ENCODE results near the gene SHANK2. TPM values are rescaled to one million over a fixed set of nuclear protein-coding genes. Genes with fewer than 3 reads are reported as not detected.

Gene SHANK2
- total and polyA plus RNA-seq, 10 of the 15 experiments (the other 5 are each of a cell fraction or from before 2014, with no cell fraction given), result 0.01 to 0.31 (median 0.10) TPM; not detected in 5

DNA sequence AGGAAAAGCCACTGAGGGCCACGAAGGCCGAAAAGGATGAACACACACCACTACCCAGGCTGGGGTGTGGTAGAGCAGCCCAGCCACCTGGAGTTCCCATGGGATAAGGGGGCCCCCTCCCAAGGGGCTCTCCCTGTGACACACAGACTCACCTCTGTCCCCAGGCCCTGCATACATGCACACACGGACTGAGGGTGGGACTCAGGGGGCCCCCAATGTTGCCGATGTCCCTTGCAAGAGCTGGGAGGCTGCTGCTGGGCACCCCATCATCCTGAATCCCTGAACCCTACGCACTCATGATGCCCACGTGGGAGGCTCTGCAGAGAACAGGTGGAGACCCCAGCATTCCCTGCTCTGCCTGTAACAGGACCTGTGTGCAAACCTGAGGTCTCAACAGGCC lies 14.5 kb downstream of the SHANK2 start:
- H3K9ac ChIP-seq (ENCODE audit: control insufficient read depth, insufficient read depth, low read length), result no peak overlapping the region
- DNase-seq (ENCODE audit: low read depth, low spot score) (no peak), FAIRE-seq (no peak), ATAC-seq (no peak)
- H3K4me2 ChIP-seq (ENCODE audit: control insufficient read depth, insufficient read depth), result no peak overlapping the region
- no peaks in the 10 kb centered on the region; the same call in 2 of the 3 replicates for H3K9me3 ChIP-seq (replicated peaks; ENCODE audit: control insufficient read depth, insufficient read depth, low read length)
- H3K36me3 ChIP-seq (ENCODE audit: control insufficient read depth in 2 of 2, insufficient read depth in 2 of 2, low read length in 1 of 2), result no peaks in the 10 kb centered on the region; a peak in 1 of 4 replicates
- ChIA-PET SMC1A (ENCODE audit: uncharacterized antibody, unreplicated experiment) (no interaction called here), POLR2A (no interaction called here), CTCF (no interaction called here), RAD21 (ENCODE audit: unreplicated experiment) (no interaction called here)
- 11% methylated on average over 6 of the region's 6 CpGs for WGBS (ENCODE audit: insufficient coverage, insufficient replicate concordance, low lambda C conversion rate, missing lambda C conversion rate)
- no peaks in the 10 kb centered on the region for H4K20me1 ChIP-seq (ENCODE audit: control insufficient read depth, insufficient read depth)
- no peaks in the 10 kb centered on the region for H3K79me2 ChIP-seq (ENCODE audit: control insufficient read depth, insufficient read depth, low read length)
- H3K27ac ChIP-seq (ENCODE audit: control insufficient read depth, insufficient read depth), result no peak overlapping the region
- H3K4me3 ChIP-seq, result no peak overlapping the region
- TF ChIP-seq MTA3 (IDR thresholded peaks at IDR 0.05; ENCODE audit: borderline replicate concordance, low read length), result no peak
- TF ChIP-seq SUZ12 (IDR thresholded peaks at IDR 0.05; ENCODE audit: unreplicated experiment), result no peak
- TF ChIP-seq NBN (IDR thresholded peaks at IDR 0.05), result no peak
- TF ChIP-seq, protein P1, sequence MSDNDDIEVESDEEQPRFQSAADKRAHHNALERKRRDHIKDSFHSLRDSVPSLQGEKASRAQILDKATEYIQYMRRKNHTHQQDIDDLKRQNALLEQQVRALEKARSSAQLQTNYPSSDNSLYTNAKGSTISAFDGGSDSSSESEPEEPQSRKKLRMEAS (IDR thresholded peaks at IDR 0.05; ENCODE audit: low read depth, low read length), result no peak
- TF ChIP-seq SMAD1 (IDR thresholded peaks at IDR 0.05; ENCODE audit: low read depth, partially characterized antibody), result no peak
- TF ChIP-seq ZNF217 (IDR thresholded peaks at IDR 0.05), result no peak
- no peak for TF ChIP-seq CBX3 (IDR thresholded peaks at IDR 0.05; ENCODE audit: borderline replicate concordance, low read depth)
- TF ChIP-seq, protein P2, sequence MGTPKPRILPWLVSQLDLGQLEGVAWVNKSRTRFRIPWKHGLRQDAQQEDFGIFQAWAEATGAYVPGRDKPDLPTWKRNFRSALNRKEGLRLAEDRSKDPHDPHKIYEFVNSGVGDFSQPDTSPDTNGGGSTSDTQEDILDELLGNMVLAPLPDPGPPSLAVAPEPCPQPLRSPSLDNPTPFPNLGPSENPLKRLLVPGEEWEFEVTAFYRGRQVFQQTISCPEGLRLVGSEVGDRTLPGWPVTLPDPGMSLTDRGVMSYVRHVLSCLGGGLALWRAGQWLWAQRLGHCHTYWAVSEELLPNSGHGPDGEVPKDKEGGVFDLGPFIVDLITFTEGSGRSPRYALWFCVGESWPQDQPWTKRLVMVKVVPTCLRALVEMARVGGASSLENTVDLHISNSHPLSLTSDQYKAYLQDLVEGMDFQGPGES (IDR thresholded peaks at IDR 0.05), result no peak
- no peak for TF ChIP-seq ZNF24 (IDR thresholded peaks at IDR 0.05)
- TF ChIP-seq KLF5 (IDR thresholded peaks at IDR 0.05; ENCODE audit: partially characterized antibody), result no peak
- no peak for TF ChIP-seq MXI1 (IDR thresholded peaks at IDR 0.05; ENCODE audit: low read depth, low read length)
- no peak for TF ChIP-seq IKZF2 (IDR thresholded peaks at IDR 0.05)
- TF ChIP-seq JUNB (IDR thresholded peaks at IDR 0.05), result no peak
- TF ChIP-seq, protein P3, sequence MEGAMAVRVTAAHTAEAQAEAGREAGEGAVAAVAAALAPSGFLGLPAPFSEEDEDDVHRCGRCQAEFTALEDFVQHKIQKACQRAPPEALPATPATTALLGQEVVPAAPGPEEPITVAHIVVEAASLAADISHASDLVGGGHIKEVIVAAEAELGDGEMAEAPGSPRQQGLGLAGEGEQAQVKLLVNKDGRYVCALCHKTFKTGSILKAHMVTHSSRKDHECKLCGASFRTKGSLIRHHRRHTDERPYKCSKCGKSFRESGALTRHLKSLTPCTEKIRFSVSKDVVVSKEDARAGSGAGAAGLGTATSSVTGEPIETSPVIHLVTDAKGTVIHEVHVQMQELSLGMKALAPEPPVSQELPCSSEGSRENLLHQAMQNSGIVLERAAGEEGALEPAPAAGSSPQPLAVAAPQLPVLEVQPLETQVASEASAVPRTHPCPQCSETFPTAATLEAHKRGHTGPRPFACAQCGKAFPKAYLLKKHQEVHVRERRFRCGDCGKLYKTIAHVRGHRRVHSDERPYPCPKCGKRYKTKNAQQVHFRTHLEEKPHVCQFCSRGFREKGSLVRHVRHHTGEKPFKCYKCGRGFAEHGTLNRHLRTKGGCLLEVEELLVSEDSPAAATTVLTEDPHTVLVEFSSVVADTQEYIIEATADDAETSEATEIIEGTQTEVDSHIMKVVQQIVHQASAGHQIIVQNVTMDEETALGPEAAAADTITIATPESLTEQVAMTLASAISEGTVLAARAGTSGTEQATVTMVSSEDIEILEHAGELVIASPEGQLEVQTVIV (IDR thresholded peaks at IDR 0.05; ENCODE audit: borderline replicate concordance, partially characterized antibody), result no peak
- H2AFZ ChIP-seq (ENCODE audit: control insufficient read depth, low read depth, low read length), result no peak overlapping the region
- in situ Hi-C loops (cut with MboI) (no loop called here), intact Hi-C loops (cut with micrococcal nuclease; ENCODE audit: unreplicated experiment) (no loop called here)
- no TSS peak for BruUV-seq (replicated peaks)
- H3K4me1 ChIP-seq (ENCODE audit: control insufficient read depth, insufficient read depth, low read length), result no peaks in the 10 kb centered on the region; the same call in 1 of the 2 replicates
- no peaks in the 10 kb centered on the region; a peak in 1 of 4 replicates for H3K27me3 ChIP-seq (replicated peaks in 1 of 2; ENCODE audit: control insufficient read depth in 2 of 2, insufficient read depth in 2 of 2, low read length in 1 of 2)

Data from GM12878 (cell line).